MG63 (cell line): ENCODE measurements around the gene ANKRD61. TPM values are rescaled to one million over a fixed set of nuclear protein-coding genes. Genes with fewer than 3 reads are reported as not detected.
"Not testable (repeated sequence)": the region's sequence is repeated elsewhere in the genome, so short reads cannot be mapped to it uniquely, and the experiment has no call there.

Experiments
- DNase-seq: peaks from one replicate; pipeline ENCODE4 v3.0.0-alpha.2; 2020
- H3K27me3 ChIP-seq: fragments of 250-450 bp; sonication (Bioruptor Pico); 2 replicates; pipeline ENCODE4 v1.5.1; 2020; ENCODE audit warnings: mild to moderate bottlenecking, moderate library complexity
- H3K36me3 ChIP-seq: fragments of 250-450 bp; sonication (Bioruptor Pico); 2 replicates; pipeline ENCODE4 v1.5.1; 2020; ENCODE audit warnings: mild to moderate bottlenecking, moderate library complexity
- H3K4me3 ChIP-seq: fragments of 250-450 bp; sonication (Bioruptor Pico); 2 replicates; pipeline ENCODE4 v1.5.1; 2020; ENCODE audit warnings: mild to moderate bottlenecking, moderate library complexity
- H3K9me3 ChIP-seq: fragments of 250-450 bp; sonication (Bioruptor Pico); 2 replicates; pipeline ENCODE4 v1.5.1; 2020; ENCODE audit warnings: mild to moderate bottlenecking, moderate library complexity
- total RNA-seq: library from RNA; depleted of rRNA; stranded (reverse); fragments of >200 nt; shearing (Covaris generic); gene quantifications from 2 replicates; pipeline ENCODE4 v1.2.3, GENCODE V29; 2014; ENCODE audit warnings: low replicate concordance; rRNA removed

The ANKRD61 gene
- total RNA-seq, 1 experiment from 2014 or later, result not detected

- H3K9me3 ChIP-seq, result no peaks in the 10 kb centered on the region
- H3K4me3 ChIP-seq, result no peak overlapping the region
- no peaks in the 10 kb centered on the region for H3K27me3 ChIP-seq
- DNase-seq, result no peak
- H3K36me3 ChIP-seq, result no peaks in the 10 kb centered on the region
These were observed 47.4 kb downstream of the ANKRD61 start for GRCh38 chr7:6078548-6078947.

- not testable (repeated sequence) for H3K27me3 ChIP-seq, H3K36me3 ChIP-seq, H3K4me3 ChIP-seq, DNase-seq, H3K9me3 ChIP-seq
These were observed 51.9 kb downstream of the ANKRD61 start for GRCh38 chr7:6083047-6083446.

Other genes with a start within 250 kb of the ANKRD61 start
- 18.0 and 21.1 TPM in 2 replicates for gene RNF216, start 249.7 kb upstream of the ANKRD61 start, total RNA-seq
- gene OCM, start 150.6 kb upstream of the ANKRD61 start, total RNA-seq, result not detected in 2 replicates
- 60.6 and 112 TPM in 2 replicates for gene CCZ1, start 132.6 kb upstream of the ANKRD61 start, total RNA-seq
- gene RSPH10B, start 60.7 kb upstream of the ANKRD61 start, total RNA-seq, result not detected in 2 replicates
- gene PMS2, start 22.3 kb upstream of the ANKRD61 start, total RNA-seq, result 11.9 and 16.5 TPM in 2 replicates
- 88.9 and 121 TPM in 2 replicates for gene AIMP2, start 22.1 kb upstream of the ANKRD61 start, total RNA-seq
- 35.8 and 43.3 TPM in 2 replicates for gene EIF2AK1, start 27.8 kb downstream of the ANKRD61 start, total RNA-seq
- 2.4 and 3.9 TPM in 2 replicates for gene USP42, start 73.6 kb downstream of the ANKRD61 start, total RNA-seq
- gene CYTH3, start 241.2 kb downstream of the ANKRD61 start, total RNA-seq, result 35.3 and 40.5 TPM in 2 replicates